GM15510 (cell line): Measurements from ENCODE around the gene TMCC2.

Experiments used
- POLR2A ChIP-seq: IDR thresholded peaks from 3 replicates; pipeline ENCODE4 v1.6.1; 2011; ENCODE audit warnings: borderline replicate concordance; ENCODE audit not compliant: insufficient read length; ENCODE audit errors: extremely low read depth

The TMCC2 gene

DNA sequence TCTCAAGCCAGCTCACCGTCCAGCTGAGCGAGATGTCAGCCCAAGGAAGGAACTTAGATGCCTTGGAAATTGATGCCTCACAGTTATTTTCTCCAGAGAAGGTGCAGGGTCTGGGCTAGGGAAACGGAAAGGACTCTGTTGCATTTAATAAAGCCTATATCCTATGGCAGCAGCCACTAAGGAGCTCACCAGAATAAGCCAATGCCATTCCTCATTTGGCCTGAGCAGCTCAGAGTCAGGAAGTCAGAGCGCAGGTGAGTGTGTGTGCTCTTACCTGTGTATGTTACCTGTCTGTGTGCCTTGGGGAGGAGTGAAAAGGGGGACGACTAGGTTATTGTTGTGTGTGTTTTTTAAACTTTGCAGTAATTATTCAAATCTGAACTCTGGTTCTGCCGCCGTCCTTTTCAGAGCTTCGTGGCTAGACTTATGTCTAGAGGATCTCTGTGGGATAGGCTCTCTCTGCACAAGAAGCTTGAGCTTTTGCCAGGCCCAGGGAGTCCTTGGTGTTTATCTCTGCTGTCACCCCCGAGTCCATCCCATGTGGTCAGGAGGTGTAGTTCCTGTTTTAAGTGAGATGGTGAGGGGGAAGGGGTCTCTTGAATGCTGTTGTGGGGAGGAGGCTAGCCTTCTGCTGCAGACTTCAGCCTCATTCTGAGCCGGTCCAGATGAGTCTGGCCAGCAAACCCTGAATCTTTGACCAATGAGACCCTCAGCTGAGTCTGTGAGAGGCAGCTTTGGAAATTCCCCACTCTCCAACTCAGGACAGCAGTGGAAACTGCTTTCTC, 2.4 kb downstream of the TMCC2 start:
- TF ChIP-seq POLR2A: no peak

DNA sequence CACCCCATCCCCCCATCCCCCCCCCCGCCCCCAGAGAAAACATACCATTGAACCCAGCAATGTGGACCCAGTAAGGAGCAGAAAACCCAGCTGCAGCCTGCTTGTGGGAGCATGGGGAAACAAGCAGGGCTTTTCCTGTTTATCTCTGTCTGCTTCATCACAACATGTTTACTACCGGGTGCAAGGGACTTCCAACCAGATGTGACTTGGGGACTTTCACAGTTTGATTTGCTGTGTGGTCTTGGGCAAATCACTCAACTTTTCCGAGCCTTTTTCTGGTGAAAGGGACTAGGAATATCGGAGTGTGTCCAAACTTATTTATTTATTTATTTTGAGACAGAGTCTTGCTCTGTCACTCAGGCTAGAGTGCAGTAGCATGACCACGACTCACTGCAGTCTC, 3.2 kb downstream of the TMCC2 start:
- no peak for TF ChIP-seq POLR2A

DNA sequence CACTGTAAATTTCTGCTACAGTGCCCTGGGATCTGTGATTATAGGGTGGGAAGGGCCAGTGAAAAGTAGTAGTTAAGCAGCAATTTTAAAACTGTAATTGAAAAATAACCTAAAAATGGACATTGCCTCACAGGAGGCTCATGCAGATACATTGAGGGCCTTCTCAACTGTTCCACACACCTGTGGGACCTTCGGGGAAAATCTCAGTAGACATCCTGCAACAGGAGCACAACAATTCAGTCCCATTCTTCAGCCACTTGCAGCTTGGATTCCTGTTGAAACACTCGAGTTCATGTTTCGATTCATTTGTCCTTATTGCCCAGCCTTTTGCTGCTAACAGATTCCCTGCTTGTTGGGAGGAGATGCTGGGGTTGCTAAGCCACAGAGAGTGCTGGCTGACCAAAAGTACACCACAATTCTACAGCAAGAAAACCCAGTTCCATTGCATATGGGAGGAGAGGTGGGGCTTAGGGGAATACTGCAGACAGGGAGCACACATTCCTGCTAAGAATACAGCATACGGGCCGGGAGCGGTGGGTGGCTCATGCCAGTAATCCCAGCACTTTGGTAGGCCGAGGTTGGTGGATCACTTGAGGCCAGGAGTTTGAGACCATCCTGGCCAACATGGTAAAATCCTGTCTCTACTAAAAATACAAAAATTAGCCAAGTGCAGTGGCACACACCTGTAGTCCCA, 4.5 kb downstream of the TMCC2 start:
- no peak for TF ChIP-seq POLR2A

DNA sequence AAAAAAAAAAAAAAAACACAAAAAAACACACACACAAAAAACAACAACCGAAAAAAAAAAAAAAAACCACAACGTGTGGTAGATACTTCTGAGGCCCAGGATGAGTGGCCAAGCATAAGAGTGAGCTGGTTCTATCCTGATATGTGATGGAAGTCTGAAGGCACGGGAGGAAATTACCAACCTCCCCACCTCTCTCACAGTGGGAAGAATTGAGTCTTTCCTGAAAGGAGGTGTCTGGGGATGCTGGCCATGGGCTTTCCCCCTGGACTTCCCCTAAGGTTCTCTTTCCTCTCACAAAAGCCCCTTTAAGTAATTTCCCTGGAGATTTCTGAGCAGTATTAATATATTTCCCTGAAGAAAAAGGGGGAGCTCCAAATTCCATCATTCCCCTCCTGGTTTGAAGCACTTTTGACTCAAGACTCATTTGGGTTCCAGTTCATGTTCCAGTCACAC, 5.2 kb downstream of the TMCC2 start:
- TF ChIP-seq POLR2A: no peak

DNA sequence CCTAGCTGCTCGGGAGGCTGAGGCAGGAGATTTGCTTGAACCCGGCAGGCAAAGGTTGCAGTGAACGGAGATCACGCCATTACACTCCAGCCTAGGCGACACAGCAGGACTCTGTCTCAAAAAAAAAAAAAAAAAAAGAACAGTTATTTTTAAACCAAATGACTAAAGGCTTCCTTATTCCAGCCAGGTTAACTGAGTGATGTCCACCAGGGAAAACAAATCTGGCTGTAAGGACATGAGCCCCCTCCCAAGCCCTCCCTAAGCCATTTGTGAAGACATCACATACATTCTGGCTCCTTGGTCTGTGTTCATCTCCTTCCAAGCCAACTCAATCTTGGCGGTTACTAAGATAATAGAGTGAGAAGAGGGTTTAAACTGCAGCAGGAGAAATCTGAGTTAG, 8.2 kb downstream of the TMCC2 start:
- TF ChIP-seq POLR2A: no peak

DNA sequence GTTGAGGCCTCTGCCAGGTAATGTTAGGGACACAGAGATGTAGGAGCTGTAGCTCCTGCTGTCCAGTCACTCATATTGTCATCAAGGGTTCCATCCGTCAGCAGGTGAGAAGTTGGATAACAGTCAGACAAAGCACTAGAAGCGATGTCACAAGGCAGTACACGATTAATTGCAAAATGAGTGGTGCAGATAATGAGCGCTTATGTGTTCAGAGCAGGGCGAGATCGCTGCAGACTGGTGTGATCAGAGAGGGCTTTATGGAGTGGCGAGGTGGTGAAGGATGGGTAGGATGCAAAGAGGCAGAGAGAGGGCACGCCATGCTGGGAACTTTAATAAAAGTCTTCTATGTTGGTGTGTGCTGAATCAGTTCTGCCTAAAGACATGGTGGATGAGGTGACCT, 8.8 kb downstream of the TMCC2 start:
- no peak for TF ChIP-seq POLR2A

DNA sequence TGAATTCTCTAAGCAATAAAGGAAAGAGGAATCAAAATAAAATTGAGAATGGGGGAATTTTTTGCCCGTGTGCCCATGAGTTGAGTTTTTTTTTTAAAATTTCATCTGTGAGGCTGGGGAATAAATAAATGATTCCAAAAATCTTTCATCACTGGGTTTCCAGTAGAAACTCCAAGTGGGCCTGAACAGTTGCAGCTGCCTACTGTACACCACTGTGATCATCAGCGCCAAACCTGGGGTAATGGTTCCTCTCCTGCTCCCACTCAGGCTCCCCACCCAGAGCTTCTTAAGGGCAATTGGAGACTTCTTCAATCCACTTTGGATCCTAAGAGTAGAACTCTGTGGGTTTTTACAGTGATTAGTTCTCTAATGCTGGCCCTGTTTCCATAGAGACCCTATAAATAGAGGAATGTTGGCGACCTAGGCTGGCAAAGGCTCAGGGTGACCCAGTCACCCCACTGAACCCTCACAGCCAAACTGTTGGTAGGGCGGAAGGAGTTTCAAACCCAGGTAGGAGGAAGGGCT, 9.3 kb downstream of the TMCC2 start:
- TF ChIP-seq POLR2A: no peak

DNA sequence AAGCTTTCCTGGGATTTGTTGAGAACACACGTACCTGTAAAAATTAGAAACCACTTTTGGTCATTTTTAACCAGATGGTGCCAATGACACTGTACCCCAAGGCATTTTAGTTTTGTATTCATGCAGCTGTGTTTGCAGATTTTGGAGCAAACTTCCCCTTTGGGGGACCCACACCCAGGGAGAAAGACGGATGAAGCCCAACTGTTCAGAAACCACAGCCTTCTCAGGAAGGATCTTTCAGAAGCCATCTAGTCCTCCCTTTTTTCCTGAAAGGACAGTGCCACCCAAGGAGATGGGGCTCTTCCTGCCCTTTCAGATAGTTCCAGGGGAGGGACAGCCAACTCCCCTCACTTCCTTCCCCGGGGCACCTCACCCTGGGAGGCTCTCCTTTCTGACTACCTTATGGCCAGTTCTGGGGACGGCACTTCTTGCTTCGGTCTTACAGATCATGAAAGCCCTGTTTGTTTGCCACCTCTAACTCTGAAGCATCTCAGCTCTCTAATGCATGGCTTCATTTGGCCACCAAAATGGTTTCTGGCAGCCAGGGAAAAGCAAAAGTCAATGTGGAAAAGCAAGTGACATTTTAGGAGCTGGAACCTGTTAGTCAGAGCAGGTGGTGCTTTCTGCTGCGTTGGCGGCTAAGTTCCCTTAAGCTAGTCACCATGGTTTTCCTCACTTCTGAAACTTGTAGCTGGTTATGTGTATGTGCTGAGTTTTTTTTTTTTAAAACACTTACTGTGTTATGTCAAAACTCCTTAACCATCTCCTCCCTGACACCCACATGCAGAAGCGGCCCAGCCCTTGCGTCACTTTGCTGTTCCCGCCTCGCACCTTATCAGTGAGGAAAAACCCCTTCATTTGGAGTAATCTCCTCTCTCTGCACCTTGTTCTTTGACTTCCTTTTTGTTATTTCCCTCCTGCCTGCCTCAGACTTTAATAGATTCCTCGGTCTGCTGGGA, 10.1 kb downstream of the TMCC2 start:
- no peak for TF ChIP-seq POLR2A

DNA sequence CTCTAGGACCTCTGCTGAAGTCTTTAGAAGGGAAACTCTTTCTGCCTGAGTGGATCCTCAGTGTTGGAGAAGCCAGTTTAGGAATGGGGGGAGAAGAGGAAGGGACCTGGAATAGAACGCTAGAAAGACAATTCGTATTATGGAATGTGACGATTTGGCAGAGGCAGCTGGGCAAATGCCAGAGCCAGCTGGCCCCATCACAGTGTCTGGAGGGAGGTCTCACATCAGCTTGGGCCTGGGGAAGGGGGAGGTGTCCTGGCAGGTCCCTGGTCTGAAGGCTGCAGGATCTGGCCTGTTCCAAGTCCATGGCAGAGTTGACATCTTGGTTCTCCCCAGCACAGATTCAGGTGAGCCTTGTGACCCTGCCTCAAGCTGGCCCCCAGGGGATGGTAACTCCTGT, 11.3 kb downstream of the TMCC2 start:
- no peak for TF ChIP-seq POLR2A

DNA sequence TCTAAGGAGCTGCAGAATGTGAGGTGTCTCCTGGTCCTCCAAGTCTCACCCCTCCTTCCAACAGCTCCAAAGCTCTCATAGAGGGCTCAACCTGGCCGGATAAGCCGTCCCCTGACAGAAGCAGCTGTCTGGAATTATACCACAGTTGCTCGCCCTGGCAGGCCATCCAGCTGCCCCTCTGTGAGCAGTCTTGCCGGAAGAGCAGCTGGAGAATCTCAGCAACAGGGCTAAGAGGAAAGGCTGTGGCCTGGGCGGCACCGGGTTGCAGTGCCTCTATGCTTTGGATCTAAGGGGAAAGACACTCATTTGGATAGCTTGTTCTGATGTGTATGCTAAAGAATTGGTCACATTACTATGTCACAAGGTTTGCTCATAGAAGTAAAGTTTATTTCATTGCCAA, 12.4 kb downstream of the TMCC2 start:
- TF ChIP-seq POLR2A: no peak

DNA sequence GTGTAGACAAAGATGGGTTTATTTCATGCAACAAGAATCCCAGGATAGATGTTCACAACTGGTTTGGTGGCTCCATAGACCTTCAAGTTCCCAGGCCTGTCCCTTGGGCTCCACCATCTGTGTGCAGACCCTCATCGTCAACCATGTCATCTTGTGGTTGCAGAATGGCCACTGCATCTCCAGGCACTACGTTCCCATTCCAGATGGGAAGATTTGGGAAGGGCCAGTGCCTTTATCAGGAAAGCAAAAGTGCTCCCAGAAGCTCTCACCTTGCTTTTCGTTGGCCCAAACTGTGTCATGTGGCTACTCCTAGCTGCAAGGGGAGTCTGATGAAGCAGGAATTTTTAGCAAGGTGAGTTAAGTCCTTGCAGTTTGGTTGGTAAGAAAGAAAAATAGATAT, 12.8 kb downstream of the TMCC2 start:
- TF ChIP-seq POLR2A: no peak

DNA sequence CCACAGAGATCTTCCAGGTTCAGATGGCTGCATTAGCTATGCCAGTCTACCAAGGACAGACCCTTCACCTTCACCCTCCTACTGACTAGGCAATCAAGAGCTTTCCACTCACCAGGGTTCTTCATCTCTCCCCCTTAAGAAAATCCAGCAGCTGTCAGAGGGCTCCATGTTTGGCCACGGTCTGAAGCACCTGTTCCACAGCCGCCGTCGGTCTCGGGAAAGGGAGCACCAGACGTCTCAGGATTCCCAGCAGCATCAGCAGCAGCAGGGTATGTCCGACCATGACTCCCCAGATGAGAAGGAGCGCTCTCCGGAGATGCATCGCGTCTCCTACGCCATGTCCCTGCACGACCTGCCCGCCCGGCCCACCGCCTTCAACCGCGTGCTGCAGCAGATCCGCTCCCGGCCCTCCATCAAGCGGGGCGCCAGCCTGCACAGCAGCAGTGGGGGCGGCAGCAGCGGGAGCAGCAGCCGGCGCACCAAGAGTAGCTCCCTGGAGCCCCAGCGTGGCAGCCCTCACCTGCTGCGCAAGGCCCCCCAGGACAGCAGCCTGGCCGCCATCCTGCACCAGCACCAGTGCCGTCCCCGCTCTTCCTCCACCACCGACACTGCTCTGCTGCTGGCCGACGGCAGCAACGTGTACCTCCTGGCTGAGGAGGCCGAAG, 13.8 kb downstream of the TMCC2 start:
- no peak for TF ChIP-seq POLR2A

DNA sequence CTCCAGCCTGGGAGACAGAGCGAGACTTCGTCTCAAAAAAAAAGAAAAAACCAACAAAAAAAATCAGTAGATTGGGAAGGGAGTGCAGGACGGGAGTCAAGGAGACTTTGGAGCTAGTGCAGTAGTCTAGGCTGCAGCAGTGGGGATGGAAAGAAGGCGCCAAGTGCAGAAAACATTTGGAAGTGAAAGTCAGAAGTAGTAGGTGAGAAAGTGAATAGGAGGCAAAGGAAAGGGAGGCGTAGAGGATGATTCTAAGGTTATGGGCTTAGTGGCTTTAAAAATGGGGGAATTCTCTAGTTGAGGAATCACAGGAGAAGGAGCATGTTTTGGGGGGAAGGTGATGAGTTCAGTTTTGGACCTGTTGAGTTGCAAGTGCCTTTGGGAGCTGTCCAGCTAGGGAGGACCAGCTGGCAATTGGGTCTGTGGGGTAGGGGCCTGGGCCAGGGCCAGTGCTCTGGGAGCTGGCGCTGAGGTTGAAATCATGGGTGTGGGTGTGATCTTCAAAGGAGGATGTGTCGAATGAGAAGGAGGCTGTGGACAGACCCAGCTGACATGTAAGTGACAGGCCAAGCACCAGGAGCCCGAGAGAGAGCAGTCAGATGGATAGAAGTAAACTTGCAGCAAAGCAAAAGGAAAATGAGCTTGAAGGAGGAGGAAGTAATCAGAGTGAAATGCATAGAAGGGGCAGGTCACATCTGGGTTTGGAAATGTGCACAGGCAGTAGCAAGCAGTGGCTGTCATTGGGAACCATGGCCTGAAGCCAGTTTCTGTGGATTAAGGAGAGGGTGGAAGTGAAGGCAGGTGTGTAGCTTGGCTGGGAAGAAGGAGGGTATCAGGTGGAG, 15.8 kb downstream of the TMCC2 start:
- TF ChIP-seq POLR2A: no peak
